ENCODE results near the gene SLC25A42.
"Not testable (repeated sequence)": the region's sequence is repeated elsewhere in the genome, so short reads cannot be mapped to it uniquely, and the experiment has no call there.

SLC25A42 gene

GRCh38 chr19:19096641-19097627, 33.1 kb downstream of the SLC25A42 start:
- no peak for TF ChIP-seq CTCF (IDR thresholded peaks at IDR 0.05; ENCODE audit: control insufficient read depth, extremely low read depth, insufficient read depth)
- no peak for DNase-seq (ENCODE audit: low read depth)
- no peak overlapping the region for H3K4me3 ChIP-seq (ENCODE audit: low read depth, low read length)

GRCh38 chr19:19098084-19098702, 34.4 kb downstream of the SLC25A42 start:
- no peak for TF ChIP-seq CTCF (IDR thresholded peaks at IDR 0.05; ENCODE audit: control insufficient read depth, extremely low read depth, insufficient read depth)
- no peak for DNase-seq (ENCODE audit: low read depth)
- H3K4me3 ChIP-seq (ENCODE audit: low read depth, low read length), result no peak overlapping the region

GRCh38 chr19:19098703-19099632, 35.2 kb downstream of the SLC25A42 start:
- DNase-seq (ENCODE audit: low read depth), result no peak
- H3K4me3 ChIP-seq (ENCODE audit: low read depth, low read length), result no peak overlapping the region
- TF ChIP-seq CTCF (IDR thresholded peaks at IDR 0.05; ENCODE audit: control insufficient read depth, extremely low read depth, insufficient read depth), result no peak

- H3K4me3 ChIP-seq (ENCODE audit: low read depth, low read length), result no peak overlapping the region
- no peak for DNase-seq (ENCODE audit: low read depth)
- no peak for TF ChIP-seq CTCF (IDR thresholded peaks at IDR 0.05; ENCODE audit: control insufficient read depth, extremely low read depth, insufficient read depth)
Observed at GRCh38 chr19:19101540-19101939, 37.7 kb downstream of the SLC25A42 start.

GRCh38 chr19:19102566-19102965, 38.8 kb downstream of the SLC25A42 start:
- not testable (repeated sequence) for DNase-seq (ENCODE audit: low read depth); H3K4me3 ChIP-seq (ENCODE audit: low read depth, low read length)

GRCh38 chr19:19103167-19103566, 39.4 kb downstream of the SLC25A42 start:
- no peak overlapping the region for H3K4me3 ChIP-seq (ENCODE audit: low read depth, low read length)
- TF ChIP-seq CTCF (IDR thresholded peaks at IDR 0.05; ENCODE audit: control insufficient read depth, extremely low read depth, insufficient read depth), result no peak
- DNase-seq (ENCODE audit: low read depth), result no peak

All from LNCaP clone FGC (cell line).